ENCODE results near the gene LIF.

- TF ChIP-seq, protein P1, sequence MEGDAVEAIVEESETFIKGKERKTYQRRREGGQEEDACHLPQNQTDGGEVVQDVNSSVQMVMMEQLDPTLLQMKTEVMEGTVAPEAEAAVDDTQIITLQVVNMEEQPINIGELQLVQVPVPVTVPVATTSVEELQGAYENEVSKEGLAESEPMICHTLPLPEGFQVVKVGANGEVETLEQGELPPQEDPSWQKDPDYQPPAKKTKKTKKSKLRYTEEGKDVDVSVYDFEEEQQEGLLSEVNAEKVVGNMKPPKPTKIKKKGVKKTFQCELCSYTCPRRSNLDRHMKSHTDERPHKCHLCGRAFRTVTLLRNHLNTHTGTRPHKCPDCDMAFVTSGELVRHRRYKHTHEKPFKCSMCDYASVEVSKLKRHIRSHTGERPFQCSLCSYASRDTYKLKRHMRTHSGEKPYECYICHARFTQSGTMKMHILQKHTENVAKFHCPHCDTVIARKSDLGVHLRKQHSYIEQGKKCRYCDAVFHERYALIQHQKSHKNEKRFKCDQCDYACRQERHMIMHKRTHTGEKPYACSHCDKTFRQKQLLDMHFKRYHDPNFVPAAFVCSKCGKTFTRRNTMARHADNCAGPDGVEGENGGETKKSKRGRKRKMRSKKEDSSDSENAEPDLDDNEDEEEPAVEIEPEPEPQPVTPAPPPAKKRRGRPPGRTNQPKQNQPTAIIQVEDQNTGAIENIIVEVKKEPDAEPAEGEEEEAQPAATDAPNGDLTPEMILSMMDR (IDR thresholded peaks at IDR 0.05; ENCODE audit: poor library complexity) = no peak
- no peak for TF ChIP-seq EZH2 (IDR thresholded peaks at IDR 0.05; ENCODE audit: borderline replicate concordance)
- TF ChIP-seq EZH2phosphoT487 (IDR thresholded peaks at IDR 0.05; ENCODE audit: low read depth, severe bottlenecking, unreplicated experiment) = no peak
Measured at GRCh38 chr22:30247561-30247960, 1.0 kb upstream of the LIF start.
